Uterus (tissue), 4 donors: ENCODE results near the gene IFITM10. TPM values are rescaled to one million over a fixed set of nuclear protein-coding genes. Genes with fewer than 3 reads are reported as not detected.

ENCODE experiments used
- DNase-seq, 2 donors: peaks; one replicate each; pipeline ENCODE4 v3.0.0-alpha.2; 2019 to 2020
- H3K27ac ChIP-seq, 2 donors: fragments of 200-600 bp; sonication (generic); 1 replicate in 1 of 2; 2 replicates in 1 of 2; pipeline ENCODE4 v1.5.1; 2016 to 2018
- H3K27me3 ChIP-seq, 2 donors: fragments of 200-600 bp; sonication (generic); one replicate each; pipeline ENCODE4 v1.5.1; 2018 to 2019; ENCODE audit warnings: control low read depth in 1 of 2
- H3K36me3 ChIP-seq, 2 donors: fragments of 200-600 bp; sonication (generic); one replicate each; pipeline ENCODE4 v1.5.1; 2019; ENCODE audit warnings: control low read depth in 1 of 2
- H3K4me1 ChIP-seq, 2 donors: fragments of 200-600 bp; sonication (generic); one replicate each; pipeline ENCODE4 v1.5.1; 2018 to 2019; ENCODE audit warnings: control low read depth in 1 of 2
- H3K4me3 ChIP-seq, 2 donors: fragments of 200-600 bp; sonication (generic); 1 replicate in 1 of 2; 2 replicates in 1 of 2; pipeline ENCODE4 v1.5.1; 2018 to 2019; ENCODE audit warnings: mild to moderate bottlenecking in 1 of 2
- H3K9me3 ChIP-seq, 2 donors: fragments of 200-600 bp; sonication (generic); one replicate each; pipeline ENCODE4 v1.5.1; 2019; ENCODE audit warnings: control low read depth in 1 of 2
- POLR2A ChIP-seq, 2 donors: fragments of 450-650 bp; IDR thresholded peaks; one replicate each; pipeline ENCODE4 v1.6.1; 2016; ENCODE audit warnings: antibody characterized with exemption in 2 of 2, mild to moderate bottlenecking in 1 of 2, moderate library complexity in 1 of 2
- intact Hi-C: fragments of 100-400 bp; cut with DNase I; formaldehyde crosslinking; loops from one replicate; pipeline ENCODE4 v1.15.1; 2023; ENCODE audit warnings: low total_unique reads
- total RNA-seq, 4 donors: library from RNA; depleted of rRNA in 3 of 4; stranded (reverse); fragments of >200 nt in 3 of 4; gene quantifications; one replicate each; pipeline versions ENCODE4 v1.1.0 to v1.2.4, GENCODE V29; 2014 to 2023
- TF ChIP-seq, protein P1 (sequence below), 4 experiments: fragments of 200-600 bp in 2 of 4; fragments of 450-650 bp in 2 of 4; sonication (generic) in 2 of 4; IDR thresholded peaks; one replicate each; pipeline ENCODE4 v1.5.1; 2016 to 2019; ENCODE audit warnings: antibody characterized with exemption in 4 of 4, mild to moderate bottlenecking in 2 of 4, moderate library complexity in 1 of 4
- donor health status: DM: yes; HTN: yes; CAD: no.

The IFITM10 gene
- total RNA-seq, 4 donors from 2014 or later = 0.85 TPM; not detected in 3

GRCh38 chr11:1703146-1703545 is 47.2 kb downstream of the IFITM10 start:
- intact Hi-C loops = no loop called here
- Histone ChIP-seq H3K27me3 (no peaks in the 10 kb centered on the region), H3K9me3 (no peaks in the 10 kb centered on the region), H3K36me3 (no peaks in the 10 kb centered on the region), H3K4me3 (no peak overlapping the region), H3K27ac (no peak overlapping the region), H3K4me1 (no peaks in the 10 kb centered on the region)
- no peak for DNase-seq
- TF ChIP-seq, protein P1, sequence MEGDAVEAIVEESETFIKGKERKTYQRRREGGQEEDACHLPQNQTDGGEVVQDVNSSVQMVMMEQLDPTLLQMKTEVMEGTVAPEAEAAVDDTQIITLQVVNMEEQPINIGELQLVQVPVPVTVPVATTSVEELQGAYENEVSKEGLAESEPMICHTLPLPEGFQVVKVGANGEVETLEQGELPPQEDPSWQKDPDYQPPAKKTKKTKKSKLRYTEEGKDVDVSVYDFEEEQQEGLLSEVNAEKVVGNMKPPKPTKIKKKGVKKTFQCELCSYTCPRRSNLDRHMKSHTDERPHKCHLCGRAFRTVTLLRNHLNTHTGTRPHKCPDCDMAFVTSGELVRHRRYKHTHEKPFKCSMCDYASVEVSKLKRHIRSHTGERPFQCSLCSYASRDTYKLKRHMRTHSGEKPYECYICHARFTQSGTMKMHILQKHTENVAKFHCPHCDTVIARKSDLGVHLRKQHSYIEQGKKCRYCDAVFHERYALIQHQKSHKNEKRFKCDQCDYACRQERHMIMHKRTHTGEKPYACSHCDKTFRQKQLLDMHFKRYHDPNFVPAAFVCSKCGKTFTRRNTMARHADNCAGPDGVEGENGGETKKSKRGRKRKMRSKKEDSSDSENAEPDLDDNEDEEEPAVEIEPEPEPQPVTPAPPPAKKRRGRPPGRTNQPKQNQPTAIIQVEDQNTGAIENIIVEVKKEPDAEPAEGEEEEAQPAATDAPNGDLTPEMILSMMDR (IDR thresholded peaks at IDR 0.05) = no peak
- TF ChIP-seq POLR2A (IDR thresholded peaks at IDR 0.05) = no peak

DNA sequence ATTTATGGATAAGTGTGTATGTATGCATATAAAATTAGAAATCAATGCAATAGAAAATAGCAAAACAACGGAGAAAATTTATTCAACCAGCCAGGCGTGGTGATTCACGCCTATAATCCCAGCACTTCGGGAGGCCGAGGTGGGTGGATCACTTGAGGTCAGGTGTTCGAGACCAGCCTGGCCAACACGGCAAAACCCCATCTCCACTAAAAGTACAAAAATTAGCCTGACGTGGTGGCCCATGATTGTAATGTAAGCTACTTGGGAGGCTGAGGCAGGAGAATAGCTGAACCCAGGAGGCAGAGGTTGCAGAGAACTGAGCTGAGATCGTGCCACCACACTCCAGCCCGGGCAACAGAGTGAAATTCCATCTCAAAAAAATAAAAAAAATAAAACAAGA is 47.9 kb downstream of the IFITM10 start:
- no peak for TF ChIP-seq POLR2A (IDR thresholded peaks at IDR 0.05)
- TF ChIP-seq, protein P1 (IDR thresholded peaks at IDR 0.05) = no peak
- Histone ChIP-seq H3K27me3 (no peaks in the 10 kb centered on the region), H3K36me3 (no peaks in the 10 kb centered on the region), H3K4me1 (no peaks in the 10 kb centered on the region), H3K27ac (no peak overlapping the region), H3K4me3 (no peak overlapping the region), H3K9me3 (no peaks in the 10 kb centered on the region)
- intact Hi-C loops = no loop called here
- DNase-seq = no peak

- intact Hi-C loops = no loop called here
- TF ChIP-seq POLR2A (IDR thresholded peaks at IDR 0.05) = no peak
- TF ChIP-seq, protein P1 (IDR thresholded peaks at IDR 0.05) = no peak
- Histone ChIP-seq H3K27me3 (no peaks in the 10 kb centered on the region), H3K4me3 (no peak overlapping the region), H3K4me1 (no peaks in the 10 kb centered on the region), H3K9me3 (no peaks in the 10 kb centered on the region), H3K27ac (no peak overlapping the region), H3K36me3 (no peaks in the 10 kb centered on the region)
- DNase-seq = no peak
These were observed 49.1 kb downstream of the IFITM10 start for GRCh38 chr11:1701091-1701807.

- H3K4me1 ChIP-seq = no peaks in the 10 kb centered on the region
- intact Hi-C loops = loop anchor here (10.0 kb wide), 1 partner anchor 455 kb away; no protein-coding TSS in a partner anchor
- no peak overlapping the region for H3K4me3 ChIP-seq
- H3K27ac ChIP-seq = no peak overlapping the region
- DNase-seq = no peak
- no peaks in the 10 kb centered on the region for H3K36me3 ChIP-seq
- H3K9me3 ChIP-seq = no peaks in the 10 kb centered on the region
- TF ChIP-seq POLR2A (IDR thresholded peaks at IDR 0.05) = no peak
- TF ChIP-seq, protein P1 (IDR thresholded peaks at IDR 0.05) = no peak
- H3K27me3 ChIP-seq = no peaks in the 10 kb centered on the region
These were observed 50.6 kb downstream of the IFITM10 start for GRCh38 chr11:1699771-1700170.
